NCI-H187 treated with DMSO at 0.1 percent for 48 hours (cell line): ENCODE data around the gene GFI1.
"Not testable (repeated sequence)": the region's sequence is repeated elsewhere in the genome, so short reads cannot be mapped to it uniquely, and the experiment has no call there.

ENCODE experiments used
- DNase-seq: peaks from one replicate; lab custom pipeline; 2025; lab: John Stamatoyannopoulos, UW

GFI1 gene

DNA sequence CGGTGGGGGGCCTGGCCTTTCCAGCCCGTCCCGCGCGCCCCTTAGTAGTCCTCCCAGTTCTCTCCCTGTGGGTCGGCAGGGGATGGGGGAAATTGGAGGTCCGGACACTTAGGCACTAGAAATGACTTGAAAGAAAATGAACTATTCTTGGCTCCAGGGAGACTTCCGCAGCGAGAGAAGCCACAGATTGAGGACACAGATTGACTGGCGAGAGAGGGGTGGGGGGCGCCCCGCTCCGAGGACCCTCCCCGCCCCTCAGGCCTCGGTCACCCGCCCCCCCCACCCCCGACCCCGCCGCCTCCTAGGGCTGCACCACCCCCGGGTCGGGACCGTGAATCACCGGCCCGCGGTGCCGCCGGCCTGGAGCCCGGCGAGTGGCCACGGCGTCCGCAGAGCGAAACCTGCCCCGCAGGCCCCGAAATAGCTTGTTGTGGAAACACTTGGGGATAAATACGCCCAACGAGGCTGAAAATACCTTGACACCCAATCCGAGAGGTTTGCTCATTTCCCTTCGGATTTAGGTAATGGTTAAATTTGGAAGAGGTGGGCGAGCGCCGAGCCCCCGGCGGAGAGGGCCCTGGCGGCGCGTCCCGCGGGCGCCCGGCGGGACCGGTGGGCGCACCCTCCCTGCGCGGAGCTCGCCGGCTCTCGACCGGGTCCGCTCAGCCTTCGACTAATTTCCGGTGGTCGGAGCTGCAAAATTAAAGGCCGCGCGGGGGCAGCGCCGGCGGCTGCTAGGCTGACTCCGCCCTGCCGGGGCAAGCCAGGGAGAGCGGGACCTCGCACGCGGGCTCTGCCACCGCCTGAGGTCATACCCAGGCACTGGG lies at the start of gene GFI1:
GFI1 (minus strand) TSS at position 675 of the 827 bp plus-strand sequence. CDS start 3,438 bp downstream, outside the sequence.
- no peak for DNase-seq

DNA sequence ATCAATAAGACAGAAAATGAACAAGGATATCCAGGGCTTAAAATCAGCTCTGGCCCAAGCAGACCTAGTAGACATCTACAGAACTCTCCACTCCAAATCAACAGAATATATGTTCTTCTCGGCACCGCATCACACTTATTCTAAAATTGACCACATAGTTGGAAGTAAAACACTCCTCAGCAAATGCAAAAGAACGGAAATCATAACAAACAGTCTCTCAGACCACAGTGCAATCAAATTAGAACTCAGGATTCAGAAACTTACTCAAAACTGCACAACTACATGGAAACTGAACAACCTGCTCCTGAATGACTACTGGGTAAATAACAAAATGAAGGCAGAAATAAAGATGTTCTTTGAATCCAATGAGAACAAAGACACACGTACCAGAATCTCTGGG lies 45.6 kb upstream of the GFI1 start:
- DNase-seq, result not testable (repeated sequence)

DNA sequence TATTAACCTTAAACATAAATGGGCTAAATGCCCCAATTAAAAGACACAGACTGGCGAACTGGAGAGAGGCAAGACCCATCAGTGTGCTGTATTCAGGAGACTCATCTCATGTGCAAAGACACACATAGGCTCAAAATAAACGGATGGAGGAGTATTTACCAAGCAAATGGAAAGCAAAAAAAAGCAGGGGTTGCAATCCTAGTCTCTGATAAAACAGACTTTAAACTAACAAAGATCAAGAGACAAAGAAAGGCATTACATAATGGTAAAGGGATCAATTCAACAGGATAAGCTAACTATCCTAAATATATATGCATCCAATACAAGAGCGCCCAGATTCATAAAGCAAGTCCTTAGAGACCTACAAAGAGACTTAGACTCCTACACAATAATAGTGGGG lies 45.2 kb upstream of the GFI1 start:
- not testable (repeated sequence) for DNase-seq

DNA sequence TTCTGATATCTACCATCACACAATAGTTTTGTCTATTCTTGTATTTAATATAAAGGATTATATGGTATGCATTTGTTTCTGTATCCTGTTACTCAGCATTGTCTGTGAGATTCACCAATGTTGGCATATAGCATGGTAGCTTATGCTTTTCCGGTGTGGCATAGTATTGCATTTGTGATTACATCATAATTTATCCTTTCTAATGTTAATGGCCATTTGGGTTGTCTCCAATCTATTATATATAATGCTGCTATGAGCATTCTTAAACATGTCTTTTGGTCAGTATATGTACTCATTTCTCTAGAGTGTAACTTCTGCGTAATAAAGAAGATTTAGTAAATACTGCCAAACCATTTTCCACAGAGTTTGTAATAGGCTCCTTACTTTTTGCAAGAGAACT lies 40.9 kb upstream of the GFI1 start:
- DNase-seq, result no peak

DNA sequence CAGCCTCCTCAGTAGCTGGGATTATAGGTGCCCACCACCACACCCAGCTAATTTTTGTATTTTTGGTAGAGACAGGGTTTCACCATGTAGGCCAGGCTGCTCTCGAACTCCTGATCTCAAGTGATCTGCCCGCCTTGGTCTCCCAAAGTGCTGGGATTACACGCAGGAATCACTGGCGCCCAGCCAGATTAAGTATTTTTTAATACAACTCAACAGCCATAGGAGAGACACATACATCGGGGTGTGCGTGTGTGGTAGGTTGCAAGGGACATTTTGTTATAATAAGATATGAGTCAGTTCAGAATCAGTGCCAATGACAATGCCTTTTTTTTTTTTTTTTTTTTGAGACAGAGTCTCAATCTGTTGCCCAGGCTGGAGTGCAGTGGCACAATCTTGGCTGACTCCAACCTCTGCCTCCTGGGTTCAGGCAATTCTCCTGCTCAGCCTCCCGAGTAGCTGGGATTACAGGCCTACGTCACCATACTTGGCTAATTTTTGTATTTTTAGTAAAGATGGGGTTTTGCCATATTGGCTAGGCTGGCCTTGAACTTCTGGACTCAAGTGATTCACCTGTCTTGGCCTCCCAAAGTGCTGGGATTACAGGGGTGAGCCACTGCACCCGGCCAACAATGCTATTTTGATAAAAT lies 38.3 kb upstream of the GFI1 start:
- not testable (repeated sequence) for DNase-seq

DNA sequence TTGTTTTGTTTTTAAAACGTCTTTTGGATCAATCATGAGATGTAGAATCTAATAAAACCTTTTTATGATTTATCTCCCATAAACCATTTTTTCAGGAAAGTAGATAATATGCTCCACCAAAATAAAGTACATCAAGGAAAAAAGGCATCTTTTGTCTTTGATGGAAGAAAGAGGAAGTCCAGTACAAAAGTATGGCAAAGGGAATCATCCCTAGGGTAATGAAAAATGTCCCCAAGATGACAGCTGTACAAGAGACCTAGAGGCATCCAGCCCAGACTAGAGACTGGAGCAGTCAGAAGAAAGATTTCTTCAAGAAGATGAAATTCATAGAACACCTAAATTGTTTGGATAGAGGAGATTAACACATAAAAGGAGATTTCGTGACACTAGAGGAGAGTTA lies 32.3 kb upstream of the GFI1 start:
- no peak for DNase-seq

DNA sequence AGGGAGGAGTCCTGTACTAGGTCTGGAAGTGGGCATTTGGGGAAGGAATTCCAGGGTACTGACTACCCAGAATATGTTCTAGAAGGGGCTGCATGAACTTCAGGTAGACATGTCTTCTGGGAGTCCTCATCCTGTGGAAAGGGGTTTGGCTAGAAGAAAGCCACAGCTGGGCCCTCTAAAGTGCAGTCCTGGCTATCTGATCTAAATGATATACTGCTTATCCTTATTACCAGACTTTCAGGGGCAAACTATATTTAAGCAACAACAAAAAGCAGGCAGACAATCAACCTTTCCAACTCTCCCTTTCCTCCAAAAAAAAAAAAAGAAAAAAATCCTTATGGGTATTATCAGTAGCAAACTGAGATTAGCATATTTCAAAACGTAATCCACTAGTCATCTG lies 29.8 kb upstream of the GFI1 start:
- DNase-seq, result no peak

DNA sequence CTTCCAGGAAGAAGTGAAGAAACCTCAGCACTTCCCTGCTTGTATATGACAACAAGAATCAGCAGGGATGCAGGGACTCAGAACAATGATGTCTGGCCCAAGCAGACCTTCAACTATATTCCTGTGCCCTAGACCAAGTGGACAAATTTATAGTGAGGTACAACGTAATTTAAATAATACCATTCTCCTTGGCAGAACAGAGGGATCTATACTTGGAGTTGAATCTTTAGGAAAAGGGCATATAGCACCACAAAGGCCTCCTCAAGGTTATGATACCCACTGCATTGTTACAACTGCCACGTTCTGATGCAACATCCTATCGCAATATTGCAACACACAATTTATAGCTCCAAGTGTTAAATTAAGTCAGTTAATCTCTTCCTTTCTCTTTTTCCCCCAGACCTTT lies 29.1 kb upstream of the GFI1 start:
- no peak for DNase-seq

DNA sequence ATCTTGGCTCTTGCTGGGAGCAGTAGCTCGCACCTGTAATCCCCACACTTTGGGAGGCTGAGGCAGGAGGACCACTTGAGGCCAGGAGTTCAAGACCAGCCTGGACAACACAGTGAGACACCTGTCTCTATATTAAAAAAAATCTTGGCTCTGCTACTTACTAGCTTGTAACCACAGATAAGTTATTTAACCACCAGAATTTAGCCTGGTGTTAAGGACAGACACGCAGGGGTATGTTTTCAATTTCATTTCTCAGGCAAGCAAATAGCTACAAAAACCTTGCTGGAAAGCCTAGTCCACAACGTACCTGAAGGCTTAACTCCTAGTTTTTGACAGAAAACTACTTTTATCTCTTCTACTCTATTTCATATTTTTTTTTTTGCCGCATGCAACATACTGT lies 24.8 kb upstream of the GFI1 start:
- no peak for DNase-seq

DNA sequence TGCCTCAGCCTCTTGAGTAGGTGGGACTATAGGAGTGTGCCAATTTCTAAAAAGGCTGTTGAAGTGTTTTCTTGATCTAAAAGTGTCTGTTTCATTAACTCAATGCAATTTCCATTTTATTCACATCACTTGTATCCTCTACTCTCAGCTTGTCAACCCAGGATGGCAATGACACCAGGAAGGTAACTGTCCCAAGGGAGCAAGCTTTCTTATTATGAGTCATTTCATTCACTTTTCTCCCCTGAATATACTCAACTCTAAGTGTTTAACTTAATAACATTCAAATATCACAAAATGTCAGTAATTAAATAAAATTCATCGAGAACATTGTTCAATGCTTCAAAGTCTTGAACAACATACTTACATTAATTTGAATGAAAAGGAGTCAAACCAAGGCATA lies 22.9 kb upstream of the GFI1 start:
- DNase-seq, result no peak

DNA sequence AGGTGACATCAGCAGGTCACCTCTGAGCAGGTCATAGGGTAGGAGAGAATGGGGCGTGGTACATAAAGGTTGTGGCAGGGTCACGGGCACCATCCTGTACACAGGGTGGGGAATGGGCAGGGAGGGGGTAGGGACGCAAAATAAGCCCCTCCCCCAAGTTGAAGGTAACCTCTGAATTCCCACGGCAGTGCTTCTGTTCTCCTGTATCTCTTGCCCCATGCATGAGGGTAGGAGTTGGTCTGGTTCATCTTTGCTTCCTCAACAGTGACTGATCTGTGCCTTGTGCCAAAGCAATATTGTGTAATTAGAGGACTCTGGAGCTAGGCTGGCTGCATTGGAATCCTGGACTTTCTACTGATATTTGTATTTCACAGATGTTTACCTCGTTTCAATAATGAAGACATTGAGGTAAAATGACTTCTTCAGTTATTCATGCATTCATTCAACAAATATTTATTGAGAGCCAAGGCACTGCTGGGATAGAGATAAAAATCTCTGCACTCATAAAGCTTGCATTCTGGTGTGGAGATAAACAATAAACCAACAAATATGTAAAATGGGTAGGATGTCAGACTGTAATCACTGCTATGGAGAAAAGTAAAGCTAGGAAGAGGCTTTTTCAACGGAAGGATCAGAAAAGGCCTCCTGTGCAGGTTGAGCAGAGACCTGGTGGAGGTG lies 18.4 kb upstream of the GFI1 start:
- no peak for DNase-seq

DNA sequence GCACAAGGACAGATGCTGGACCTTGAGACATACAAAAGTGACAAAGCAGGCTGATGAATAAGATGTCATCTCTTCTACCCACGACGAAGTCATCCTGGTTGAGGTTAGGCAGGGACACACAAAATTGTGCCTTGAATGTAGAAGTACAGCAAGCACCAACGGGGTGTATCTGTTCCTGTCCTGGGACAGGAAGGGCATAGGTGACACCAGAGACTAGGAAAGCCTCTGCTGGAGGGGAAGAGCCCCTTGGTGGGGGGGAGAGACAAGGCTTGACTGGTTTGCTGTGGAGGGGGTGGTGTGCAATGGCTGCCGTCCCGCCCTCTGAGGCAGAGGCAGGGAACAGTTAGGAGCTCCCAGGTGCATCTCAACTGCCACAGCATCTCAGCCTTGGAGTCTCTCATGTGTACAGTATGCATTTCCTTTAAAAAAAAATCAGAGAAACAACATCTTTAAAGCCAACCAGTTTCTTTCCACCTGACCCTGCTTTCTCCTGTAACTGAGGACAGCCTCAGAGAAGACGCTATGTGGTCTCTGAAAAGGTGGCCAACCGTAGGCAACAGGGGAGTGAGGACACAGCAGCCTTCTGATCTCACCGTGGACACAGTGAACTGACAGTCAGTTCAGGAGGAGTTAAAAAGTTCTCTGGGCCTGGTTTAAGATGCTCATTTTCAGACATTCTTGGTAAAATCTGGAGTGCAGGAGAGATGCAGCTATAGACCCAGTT lies 17.7 kb upstream of the GFI1 start:
- no peak for DNase-seq

DNA sequence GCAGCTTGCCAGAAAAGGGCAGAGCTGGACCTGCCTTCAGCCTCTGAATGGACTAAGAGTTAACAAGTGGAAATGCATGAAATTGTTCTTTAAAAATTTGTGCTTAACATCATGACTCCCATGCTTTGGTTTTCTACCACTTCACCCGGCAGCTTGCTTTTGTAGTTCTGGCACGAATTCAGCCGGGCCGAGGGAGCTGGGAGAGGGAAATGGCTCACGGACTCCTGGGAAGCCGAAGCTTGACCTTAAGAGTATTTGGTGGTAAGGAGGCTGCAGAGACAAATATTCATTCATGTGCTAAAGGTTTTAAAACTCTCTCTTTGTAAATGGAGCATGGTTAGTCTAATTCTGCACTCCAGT lies 17.2 kb upstream of the GFI1 start:
- no peak for DNase-seq

DNA sequence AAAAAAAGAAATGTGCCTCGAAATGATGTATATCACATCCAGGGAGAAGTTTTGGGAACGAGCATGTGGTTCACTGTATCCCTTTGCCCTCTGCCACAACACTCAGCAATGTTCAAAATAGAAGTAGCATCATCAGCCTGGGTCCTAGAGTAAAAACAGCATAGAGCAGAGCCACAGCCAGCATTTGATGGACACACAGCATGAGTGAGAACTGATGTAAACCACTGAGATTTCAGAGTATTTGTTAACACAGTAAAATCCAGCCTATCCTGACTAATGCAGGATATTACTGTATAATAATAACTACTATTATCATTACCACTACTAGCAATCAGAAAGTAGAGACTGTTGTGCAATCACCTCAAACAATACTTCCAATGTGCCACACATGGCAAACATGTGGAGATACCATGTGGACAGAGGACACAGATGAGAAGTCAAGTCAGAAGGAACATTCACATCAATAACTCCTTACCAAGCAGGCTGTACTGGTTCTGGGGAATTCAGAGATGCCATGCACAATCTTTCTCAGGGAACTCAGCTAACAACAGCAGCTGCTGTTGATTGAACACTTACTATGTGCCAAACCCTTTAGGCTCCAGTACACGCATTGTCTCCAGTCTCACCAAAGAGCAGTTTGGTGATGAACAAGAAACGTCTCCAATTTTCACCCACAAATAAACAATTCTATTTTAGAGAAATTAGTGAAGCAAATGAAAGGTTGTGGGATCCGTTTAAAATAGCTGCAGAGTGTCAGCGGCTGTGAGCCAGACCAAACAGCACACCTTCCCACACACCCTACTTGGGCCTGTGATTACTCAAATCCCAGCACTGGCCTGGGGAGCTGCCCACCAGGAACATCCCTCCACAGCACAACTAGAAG lies 16.6 kb upstream of the GFI1 start:
- no peak for DNase-seq

DNA sequence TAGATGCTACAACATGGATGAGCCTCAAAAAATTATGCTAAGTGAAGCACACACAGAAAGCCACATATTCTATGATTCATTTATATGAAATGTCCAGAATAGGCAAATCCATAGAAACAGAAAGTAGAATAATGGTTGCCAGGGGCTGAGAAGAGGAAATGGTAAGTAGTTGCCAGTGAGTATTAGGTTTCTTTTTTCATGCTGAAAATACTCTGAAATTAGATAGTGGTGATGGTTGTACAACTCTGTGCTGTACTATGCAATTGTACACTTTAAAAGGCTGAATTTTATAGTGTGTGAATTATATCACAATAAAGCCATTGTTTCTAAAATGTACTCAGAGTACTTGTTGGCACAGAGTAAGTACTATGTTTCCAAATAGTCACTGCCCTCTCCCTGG lies 15.5 kb upstream of the GFI1 start:
- DNase-seq, result no peak

DNA sequence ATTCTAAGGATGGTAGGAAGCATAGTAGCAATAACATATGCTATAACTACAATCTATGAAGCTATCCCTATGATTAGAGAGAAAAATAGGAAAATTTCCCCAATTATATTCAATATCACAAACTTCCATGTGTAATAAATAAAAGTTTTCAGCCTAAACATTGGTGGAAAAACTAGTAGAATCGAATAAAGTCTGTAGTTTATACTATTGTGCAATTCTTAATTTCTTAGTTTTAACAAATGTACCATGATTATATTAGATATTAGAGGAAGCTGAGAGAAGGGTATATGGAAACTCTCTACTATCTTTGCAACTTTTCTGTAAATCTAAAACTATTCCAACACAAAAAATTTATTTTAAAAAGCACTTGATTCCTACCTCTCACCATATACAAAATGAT lies 13.8 kb upstream of the GFI1 start:
- no peak for DNase-seq

DNA sequence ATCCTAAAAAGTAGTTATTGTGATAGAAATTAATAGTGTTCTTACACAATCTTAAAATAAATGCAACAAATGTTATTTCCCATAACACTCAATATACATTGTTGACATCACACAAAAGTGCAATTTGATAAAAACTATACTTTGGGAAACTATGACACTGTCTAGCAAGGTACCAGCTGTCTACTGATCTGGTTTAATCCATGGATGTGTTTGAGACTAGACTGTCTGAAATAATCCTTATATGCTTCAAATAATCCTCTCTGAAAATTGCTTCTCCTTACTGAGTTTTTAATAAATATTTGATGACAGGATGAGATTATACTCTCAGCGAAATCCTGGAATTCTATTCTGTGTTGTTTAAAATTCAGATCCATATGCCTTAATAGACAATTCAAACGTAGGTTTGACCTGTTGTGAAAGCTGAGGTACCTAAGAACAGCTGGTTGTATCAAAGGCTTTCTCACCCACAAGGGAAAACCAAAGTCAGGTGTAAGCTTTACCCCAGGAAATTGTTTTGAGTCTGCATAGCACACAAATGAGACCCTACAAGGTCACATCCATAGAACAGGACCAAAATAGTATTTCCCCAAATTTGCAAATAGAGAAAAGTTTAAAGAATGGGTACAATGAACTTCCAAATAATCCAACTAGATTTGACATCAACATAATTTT lies 8.8 kb upstream of the GFI1 start:
- DNase-seq, result no peak

DNA sequence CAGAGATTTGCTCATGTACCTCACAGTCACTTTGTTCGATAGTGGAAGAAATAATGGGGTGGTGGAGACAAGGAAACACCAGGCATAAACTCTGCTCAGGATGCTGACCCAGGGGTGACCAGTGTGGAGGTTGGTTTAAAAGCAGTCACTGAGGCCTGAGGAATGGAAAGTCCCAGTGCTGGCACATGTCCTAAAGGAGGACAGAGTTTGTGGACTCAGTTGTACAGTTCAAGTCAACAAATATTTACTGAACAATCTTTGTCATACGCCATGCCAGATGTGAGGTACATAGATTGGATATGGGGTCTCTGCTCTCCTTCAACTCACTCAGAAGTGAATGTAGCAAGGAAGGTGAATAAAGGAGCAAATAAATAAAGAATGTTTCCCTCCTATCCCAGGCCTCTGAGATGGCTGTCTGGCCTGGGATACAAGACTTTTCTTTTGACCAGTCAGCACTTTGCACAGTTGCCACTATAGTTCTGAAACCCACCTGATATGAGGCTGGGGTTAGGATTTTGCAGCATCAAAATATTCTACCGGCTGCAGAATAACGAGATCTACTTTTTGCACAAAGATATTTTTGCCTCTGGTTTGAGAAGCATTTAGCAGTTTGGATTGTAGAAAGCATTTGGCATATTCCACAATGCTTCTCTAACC lies 7.9 kb upstream of the GFI1 start:
- no peak for DNase-seq

DNA sequence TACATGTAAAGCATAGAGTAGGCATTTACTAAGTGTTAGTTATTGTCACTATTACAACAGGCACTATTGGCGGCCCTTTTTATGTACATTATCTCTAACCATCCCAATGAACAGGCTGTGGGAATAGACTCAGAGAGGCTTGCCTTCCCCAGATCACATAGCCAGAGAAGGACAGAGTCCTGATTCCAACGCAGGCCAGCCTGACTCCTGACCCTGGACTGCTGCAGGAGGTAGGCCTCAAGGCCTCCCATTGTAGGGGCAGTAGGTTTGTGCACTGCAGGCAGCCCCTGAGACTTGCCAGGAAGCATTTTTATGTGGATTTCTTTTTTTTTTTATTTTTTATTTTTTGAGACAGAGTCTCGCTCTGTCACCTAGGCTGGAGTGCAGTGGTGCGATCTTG lies 6.4 kb upstream of the GFI1 start:
- DNase-seq, result no peak

DNA sequence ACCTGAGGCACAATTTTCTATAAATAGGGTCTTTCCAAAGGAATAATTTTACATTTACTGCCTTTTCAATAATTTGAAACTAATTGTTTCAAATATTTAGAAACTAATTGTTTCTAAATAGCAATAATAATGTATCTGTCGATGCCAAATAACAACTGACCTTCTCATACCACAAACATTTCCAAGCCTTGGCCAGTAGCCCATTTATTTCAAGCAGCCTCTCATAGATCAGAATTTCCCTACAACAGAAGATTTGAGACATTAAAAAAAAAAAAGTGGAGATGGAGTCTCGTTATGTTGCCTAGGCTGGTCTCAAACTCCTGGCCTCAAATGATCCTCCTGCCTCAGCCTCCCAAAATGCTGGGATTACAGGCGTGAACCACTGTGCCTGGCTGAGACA lies 2.1 kb upstream of the GFI1 start:
- no peak for DNase-seq
